ENCODE results near the gene IRS1.

IRS1 gene

DNA sequence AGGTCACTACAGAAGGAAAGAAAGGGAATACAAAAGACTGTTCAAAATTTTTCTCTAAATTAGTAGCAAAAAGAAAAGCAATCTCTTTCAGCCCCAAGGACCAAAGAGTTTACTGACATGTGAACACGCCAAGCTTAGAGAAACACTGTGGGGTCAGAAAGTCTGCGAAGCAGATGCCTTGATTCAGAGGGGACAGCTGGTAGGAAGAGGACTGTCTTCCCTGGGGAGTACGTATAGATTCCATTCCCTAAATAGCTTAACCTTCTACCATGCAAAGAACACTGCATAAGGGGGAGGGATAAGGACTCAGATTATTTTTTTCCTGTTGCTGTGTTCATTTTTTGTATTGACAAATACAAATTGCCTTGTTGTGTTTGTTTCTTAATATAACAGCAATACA is 96.1 kb downstream of the IRS1 start:
- TF ChIP-seq, protein P1, sequence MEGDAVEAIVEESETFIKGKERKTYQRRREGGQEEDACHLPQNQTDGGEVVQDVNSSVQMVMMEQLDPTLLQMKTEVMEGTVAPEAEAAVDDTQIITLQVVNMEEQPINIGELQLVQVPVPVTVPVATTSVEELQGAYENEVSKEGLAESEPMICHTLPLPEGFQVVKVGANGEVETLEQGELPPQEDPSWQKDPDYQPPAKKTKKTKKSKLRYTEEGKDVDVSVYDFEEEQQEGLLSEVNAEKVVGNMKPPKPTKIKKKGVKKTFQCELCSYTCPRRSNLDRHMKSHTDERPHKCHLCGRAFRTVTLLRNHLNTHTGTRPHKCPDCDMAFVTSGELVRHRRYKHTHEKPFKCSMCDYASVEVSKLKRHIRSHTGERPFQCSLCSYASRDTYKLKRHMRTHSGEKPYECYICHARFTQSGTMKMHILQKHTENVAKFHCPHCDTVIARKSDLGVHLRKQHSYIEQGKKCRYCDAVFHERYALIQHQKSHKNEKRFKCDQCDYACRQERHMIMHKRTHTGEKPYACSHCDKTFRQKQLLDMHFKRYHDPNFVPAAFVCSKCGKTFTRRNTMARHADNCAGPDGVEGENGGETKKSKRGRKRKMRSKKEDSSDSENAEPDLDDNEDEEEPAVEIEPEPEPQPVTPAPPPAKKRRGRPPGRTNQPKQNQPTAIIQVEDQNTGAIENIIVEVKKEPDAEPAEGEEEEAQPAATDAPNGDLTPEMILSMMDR (conservative IDR thresholded peaks at IDR 0.05; ENCODE audit: control insufficient read depth, insufficient read depth, low read depth, low read length) = no peak
- DNase-seq (ENCODE audit: low read depth) = no peak
- H3K4me3 ChIP-seq (ENCODE audit: control insufficient read depth, low read depth, low read length) = no peak overlapping the region

DNA sequence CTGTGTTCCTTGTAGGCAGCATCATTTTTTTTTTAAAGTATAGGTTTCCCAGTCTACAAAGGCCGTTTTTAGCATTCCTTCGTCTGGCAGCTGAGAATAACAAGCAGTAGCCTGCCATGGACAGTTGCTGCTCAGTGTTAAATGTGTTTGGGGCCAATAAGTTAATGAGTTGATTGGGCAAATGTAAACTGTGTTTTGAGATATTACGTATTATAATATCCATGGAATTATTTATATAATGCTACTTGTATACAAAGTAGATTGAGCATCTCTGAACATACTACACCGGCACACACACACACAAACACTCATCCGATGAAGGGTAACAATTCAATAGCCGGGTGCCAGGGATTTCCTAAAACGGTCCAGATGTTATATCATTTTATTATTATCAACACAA is 97.2 kb downstream of the IRS1 start:
- DNase-seq (ENCODE audit: low read depth) = no peak

DNA sequence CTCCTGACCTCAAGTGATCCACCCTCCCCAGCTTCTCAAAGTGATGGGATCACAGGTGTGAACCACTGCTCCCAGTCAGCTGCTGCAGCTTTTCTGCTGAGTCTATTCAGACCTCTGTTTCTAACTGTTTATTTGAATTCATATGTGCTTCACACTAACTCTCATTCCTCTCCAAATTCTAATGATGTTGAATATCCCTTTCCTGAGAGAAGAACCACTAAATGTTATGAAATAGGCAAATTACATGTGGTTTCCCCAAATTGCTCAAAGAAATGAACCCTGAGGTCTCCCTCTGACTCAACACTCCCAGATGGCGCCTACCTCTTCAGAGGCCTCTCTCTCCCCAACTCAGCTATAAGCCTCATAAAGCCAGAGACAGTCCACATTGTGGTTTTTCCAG is 98.6 kb downstream of the IRS1 start:
- peak; percentile 98 for DNase-seq (ENCODE audit: low read depth)
- no peak overlapping the region for H3K4me3 ChIP-seq (ENCODE audit: control insufficient read depth, low read depth, low read length)
- TF ChIP-seq, protein P1 (conservative IDR thresholded peaks at IDR 0.05; ENCODE audit: control insufficient read depth, insufficient read depth, low read depth, low read length) = no peak

More for the DNA sequence above, 97.2 kb downstream of the IRS1 start:
- TF ChIP-seq, protein P1 (conservative IDR thresholded peaks at IDR 0.05; ENCODE audit: control insufficient read depth, insufficient read depth, low read depth, low read length) = no peak
- H3K4me3 ChIP-seq (ENCODE audit: control insufficient read depth, low read depth, low read length) = no peak overlapping the region

DNA sequence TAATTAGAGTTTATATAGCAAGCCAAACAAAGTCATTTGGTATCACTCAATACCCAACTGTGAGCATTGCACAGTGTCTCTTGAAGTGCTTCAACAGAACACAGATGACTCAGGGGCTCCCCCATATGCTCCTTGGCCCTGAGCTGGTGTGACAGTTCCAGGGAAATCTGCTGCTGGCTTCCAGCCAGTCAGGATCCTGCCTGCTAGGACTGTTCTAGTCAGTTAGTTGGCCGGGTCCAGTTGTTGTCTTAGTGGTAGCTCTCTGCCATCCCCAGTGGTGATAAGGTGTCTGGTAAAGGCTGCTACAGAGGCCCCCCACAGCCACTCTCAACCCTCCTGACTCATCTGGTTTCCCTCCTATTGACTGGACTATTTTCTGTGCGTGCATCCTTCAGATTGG is 100.3 kb downstream of the IRS1 start:
- TF ChIP-seq, protein P1 (conservative IDR thresholded peaks at IDR 0.05; ENCODE audit: control insufficient read depth, insufficient read depth, low read depth, low read length) = peak; percentile 12
- DNase-seq (ENCODE audit: low read depth) = peak; percentile 86
- no peak overlapping the region for H3K4me3 ChIP-seq (ENCODE audit: control insufficient read depth, low read depth, low read length)

DNA sequence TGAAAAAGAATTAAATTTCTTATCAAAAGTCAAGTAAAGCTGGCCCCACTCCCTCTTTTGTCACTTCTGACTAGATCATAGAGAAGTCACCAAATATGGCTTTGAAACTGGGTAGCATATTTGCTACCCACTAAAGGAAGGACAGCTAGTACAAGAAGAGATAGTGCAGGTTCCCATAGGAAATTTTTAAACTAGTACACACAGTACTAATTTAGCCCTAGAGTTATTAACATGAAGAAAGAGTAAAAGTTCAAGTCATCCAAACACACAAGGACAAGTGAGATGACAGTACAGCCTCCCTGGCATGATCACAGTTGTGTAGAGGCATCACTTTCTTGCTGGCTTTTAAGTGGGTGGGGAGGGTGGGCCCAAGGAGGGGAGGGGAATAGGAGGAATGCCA is 100.9 kb downstream of the IRS1 start:
- DNase-seq (ENCODE audit: low read depth) = no peak
- no peak overlapping the region for H3K4me3 ChIP-seq (ENCODE audit: control insufficient read depth, low read depth, low read length)
- TF ChIP-seq, protein P1 (conservative IDR thresholded peaks at IDR 0.05; ENCODE audit: control insufficient read depth, insufficient read depth, low read depth, low read length) = no peak

DNA sequence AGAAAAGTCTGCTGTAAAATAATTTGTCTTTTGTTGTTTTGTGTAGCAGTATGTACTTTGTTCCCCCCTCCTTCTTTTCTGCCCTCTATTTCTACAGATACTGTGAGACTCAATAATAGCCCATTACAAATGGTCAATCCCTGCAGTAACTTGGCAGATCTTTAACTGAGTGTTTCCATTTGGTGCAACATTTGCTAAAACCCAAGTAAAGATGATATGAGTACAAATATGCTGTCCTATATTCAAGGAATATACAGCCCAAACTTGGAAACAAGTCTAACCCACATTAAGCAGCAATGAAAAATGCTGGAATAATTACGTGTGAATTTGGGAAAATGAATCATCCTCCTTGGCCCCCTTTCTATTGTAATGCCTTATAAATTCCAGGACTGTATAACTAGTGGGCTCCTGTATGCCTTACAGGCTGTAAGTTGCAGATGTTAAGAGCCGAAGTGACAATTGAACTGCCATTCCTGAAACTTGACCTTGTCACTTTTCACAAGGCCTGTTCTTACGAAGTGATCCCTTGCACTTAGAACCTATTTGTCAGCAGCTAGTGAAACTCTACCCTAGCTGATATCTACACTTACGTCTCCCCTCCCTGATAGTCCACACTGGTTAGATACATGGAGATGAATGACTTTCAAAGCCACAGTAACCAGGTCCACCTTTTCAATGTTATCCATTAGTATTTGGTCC is 104.9 kb downstream of the IRS1 start:
- DNase-seq (ENCODE audit: low read depth) = no peak
- TF ChIP-seq, protein P1 (conservative IDR thresholded peaks at IDR 0.05; ENCODE audit: control insufficient read depth, insufficient read depth, low read depth, low read length) = no peak

More for the DNA sequence above, 104.9 kb downstream of the IRS1 start:
- H3K4me3 ChIP-seq (ENCODE audit: control insufficient read depth, low read depth, low read length) = no peak overlapping the region
